Esophagus squamous epithelium (tissue), 4 donors: ENCODE data around the gene CHMP1A.

Experiments
- POLR2A ChIP-seq, 4 donors: fragments of 450-650 bp; IDR thresholded peaks; one replicate each; pipeline ENCODE4 v1.6.1; 2017; ENCODE audit warnings: antibody characterized with exemption in 4 of 4, mild to moderate bottlenecking in 4 of 4, moderate library complexity in 3 of 4
- TF ChIP-seq, protein P1 (sequence below), 6 experiments: fragments of 450-650 bp in 4 of 6; fragments of 200-600 bp in 2 of 6; sonication (generic) in 2 of 6; IDR thresholded peaks; one replicate each; pipeline ENCODE4 v1.5.1; 2016 to 2019; ENCODE audit warnings: antibody characterized with exemption in 6 of 6, mild to moderate bottlenecking in 4 of 6, moderate library complexity in 4 of 6

DNA sequence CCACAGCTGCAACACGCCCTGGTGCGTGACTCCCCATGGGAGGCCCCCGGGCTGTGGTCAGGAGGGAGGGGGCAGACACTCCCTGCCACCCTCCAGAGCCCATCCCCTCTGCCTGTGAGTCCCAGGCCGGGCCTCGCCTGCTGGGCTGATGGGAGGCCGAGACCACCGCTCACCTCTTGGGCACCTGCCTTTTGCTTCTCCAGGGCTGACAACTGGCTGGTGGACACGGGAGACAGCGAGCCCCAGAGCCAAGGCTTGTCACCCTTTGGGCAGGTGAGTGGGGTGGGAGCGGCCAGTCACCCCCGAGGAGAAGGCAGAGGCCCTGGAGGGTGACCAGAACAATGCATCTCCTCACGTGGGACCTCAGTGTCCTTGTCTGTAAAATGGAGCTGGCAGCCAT is 20.8 kb downstream of the CHMP1A start:
- no peak for TF ChIP-seq POLR2A (IDR thresholded peaks at IDR 0.05)
- TF ChIP-seq, protein P1, sequence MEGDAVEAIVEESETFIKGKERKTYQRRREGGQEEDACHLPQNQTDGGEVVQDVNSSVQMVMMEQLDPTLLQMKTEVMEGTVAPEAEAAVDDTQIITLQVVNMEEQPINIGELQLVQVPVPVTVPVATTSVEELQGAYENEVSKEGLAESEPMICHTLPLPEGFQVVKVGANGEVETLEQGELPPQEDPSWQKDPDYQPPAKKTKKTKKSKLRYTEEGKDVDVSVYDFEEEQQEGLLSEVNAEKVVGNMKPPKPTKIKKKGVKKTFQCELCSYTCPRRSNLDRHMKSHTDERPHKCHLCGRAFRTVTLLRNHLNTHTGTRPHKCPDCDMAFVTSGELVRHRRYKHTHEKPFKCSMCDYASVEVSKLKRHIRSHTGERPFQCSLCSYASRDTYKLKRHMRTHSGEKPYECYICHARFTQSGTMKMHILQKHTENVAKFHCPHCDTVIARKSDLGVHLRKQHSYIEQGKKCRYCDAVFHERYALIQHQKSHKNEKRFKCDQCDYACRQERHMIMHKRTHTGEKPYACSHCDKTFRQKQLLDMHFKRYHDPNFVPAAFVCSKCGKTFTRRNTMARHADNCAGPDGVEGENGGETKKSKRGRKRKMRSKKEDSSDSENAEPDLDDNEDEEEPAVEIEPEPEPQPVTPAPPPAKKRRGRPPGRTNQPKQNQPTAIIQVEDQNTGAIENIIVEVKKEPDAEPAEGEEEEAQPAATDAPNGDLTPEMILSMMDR (IDR thresholded peaks at IDR 0.05) = no peak
